ENCODE results near the gene TGM5. TPM values are rescaled to one million over a fixed set of nuclear protein-coding genes. Genes with fewer than 3 reads are reported as not detected.

The TGM5 gene
- total RNA-seq, 1 donor from 2014 or later, result 0.32 TPM

DNA sequence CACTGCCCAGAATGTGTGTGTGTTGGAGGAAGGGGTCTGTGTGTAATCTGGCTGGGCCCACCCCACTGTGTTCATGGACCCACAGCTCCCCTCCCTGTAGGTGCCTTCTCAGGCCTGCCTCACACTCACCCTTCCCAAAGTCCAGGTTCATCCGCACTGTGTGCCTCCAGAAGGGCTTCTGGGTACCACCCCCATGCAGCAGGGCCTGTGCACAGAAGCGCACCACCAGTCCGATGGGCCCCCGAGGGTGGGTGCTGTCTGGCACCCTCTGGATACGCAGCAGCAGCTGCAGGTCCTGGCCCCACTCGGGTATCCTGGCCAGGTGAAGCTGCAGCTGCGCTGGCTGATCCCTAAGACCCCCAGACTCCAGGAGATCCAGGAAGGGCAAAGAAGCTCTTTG lies 12.8 kb upstream of the TGM5 start:
- Histone ChIP-seq H3K4me3 (no peak overlapping the region), H3K36me3 (no peaks in the 10 kb centered on the region), H3K9me3 (no peaks in the 10 kb centered on the region), H3K27me3 (ENCODE audit: low read depth) (peaks cover 10% of the 10 kb centered on the region), H3K4me1 (no peaks in the 10 kb centered on the region), H3K27ac (no peak overlapping the region)
- no peak for ATAC-seq
- intact Hi-C loops (cut with DNase I), result no loop called here
- no peak for DNase-seq
- TF ChIP-seq CTCF (IDR thresholded peaks at IDR 0.05), result no peak

DNA sequence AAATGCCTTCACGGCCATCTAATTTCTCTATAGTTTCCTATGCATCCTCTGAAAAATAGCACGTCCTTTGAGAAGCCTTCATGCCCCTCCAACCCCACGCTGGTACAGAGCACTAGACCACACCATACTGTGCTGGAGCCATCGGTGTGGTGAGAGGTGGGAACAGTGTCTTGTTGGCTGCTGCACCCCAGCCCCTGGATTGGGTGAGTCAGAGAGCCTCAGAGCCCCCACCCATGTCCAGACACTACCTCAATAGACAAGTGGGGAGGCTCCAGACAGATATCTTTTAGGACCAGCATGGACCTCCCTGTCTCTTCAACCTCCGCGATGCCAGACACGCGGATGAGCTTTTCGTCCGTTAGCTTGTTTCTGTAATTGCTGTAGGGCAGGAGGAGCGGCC lies 12.1 kb upstream of the TGM5 start:
- Histone ChIP-seq H3K4me3 (no peak overlapping the region), H3K9me3 (no peaks in the 10 kb centered on the region), H3K27me3 (ENCODE audit: low read depth) (peaks cover 15% of the 10 kb centered on the region), H3K4me1 (no peaks in the 10 kb centered on the region), H3K27ac (no peak overlapping the region), H3K36me3 (no peaks in the 10 kb centered on the region)
- ATAC-seq (no peak), DNase-seq (no peak)
- intact Hi-C loops (cut with DNase I), result no loop called here
- no peak for TF ChIP-seq CTCF (IDR thresholded peaks at IDR 0.05)

GRCh38 chr15:43277901-43278300 lies 11.2 kb upstream of the TGM5 start:
- TF ChIP-seq CTCF (IDR thresholded peaks at IDR 0.05), result no peak
- H3K27me3 ChIP-seq (ENCODE audit: low read depth), result peaks cover 15% of the 10 kb centered on the region
- ATAC-seq, result no peak
- H3K4me3 ChIP-seq, result no peak overlapping the region
- DNase-seq, result no peak
- no peak overlapping the region for H3K27ac ChIP-seq
- intact Hi-C loops (cut with DNase I), result no loop called here
- no peaks in the 10 kb centered on the region for H3K4me1 ChIP-seq
- no peaks in the 10 kb centered on the region for H3K36me3 ChIP-seq
- no peaks in the 10 kb centered on the region for H3K9me3 ChIP-seq

DNA sequence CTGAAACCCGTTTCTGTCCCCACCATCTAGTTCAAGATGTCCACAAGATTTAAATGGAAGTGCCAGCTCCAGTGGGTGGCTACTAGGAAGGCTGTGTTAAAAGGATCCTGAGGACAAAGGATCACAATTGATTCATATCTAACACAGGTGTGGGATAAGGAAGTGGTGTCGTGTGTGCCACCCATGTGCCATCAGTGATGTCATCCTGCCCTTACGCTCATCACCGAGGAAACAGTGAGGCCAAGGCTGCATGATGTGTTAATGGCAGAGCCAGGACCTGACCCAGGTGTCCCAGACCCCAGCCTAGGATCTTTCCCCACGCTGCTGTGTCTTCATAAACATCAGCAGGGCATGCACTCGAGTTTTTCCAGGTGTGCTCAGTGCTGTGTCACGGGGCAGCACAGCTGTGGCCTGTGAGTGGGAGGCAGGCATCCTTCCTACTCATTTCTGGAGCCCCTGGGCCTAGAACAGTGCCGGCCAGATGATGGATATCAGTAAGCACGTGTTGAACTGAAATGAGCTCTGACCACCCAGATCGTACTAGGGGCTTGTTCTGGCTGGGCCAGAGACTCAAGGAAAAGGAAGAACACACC lies 10.6 kb upstream of the TGM5 start:
- no peak for DNase-seq
- Histone ChIP-seq H3K4me1 (no peaks in the 10 kb centered on the region), H3K4me3 (no peak overlapping the region), H3K36me3 (no peaks in the 10 kb centered on the region), H3K9me3 (no peaks in the 10 kb centered on the region), H3K27me3 (ENCODE audit: low read depth) (peaks cover 15% of the 10 kb centered on the region), H3K27ac (no peak overlapping the region)
- no peak for ATAC-seq
- intact Hi-C loops (cut with DNase I), result no loop called here
- TF ChIP-seq CTCF (IDR thresholded peaks at IDR 0.05), result no peak

- no peak overlapping the region for H3K27ac ChIP-seq
- ATAC-seq (peak in 1 of 2 donors; percentile 18), DNase-seq (no peak)
- H3K9me3 ChIP-seq, result no peaks in the 10 kb centered on the region
- TF ChIP-seq CTCF (IDR thresholded peaks at IDR 0.05), result no peak
- H3K27me3 ChIP-seq (ENCODE audit: low read depth), result peaks cover 15% of the 10 kb centered on the region
- no peak overlapping the region for H3K4me3 ChIP-seq
- H3K36me3 ChIP-seq, result no peaks in the 10 kb centered on the region
- intact Hi-C loops (cut with DNase I), result no loop called here
- no peaks in the 10 kb centered on the region for H3K4me1 ChIP-seq
Observed at GRCh38 chr15:43276563-43277200, 10.0 kb upstream of the TGM5 start.
